ENCODE data around the gene PLA2G4F.

- TF ChIP-seq ZNF274 (IDR thresholded peaks at IDR 0.05; ENCODE audit: low read length) (no peak), ZNF274 (tag by site-specific recombination; IDR thresholded peaks at IDR 0.05; ENCODE audit: borderline replicate concordance) (no peak), ATF2 (tag by site-specific recombination; IDR thresholded peaks at IDR 0.05; ENCODE audit: low read depth) (no peak), ZNF114 (tag by site-specific recombination; IDR thresholded peaks at IDR 0.05) (no peak), ZNF768 (tag by site-specific recombination; IDR thresholded peaks at IDR 0.05) (no peak), ZNF664 (tag by site-specific recombination; IDR thresholded peaks at IDR 0.05) (no peak), ZNF416 (tag by site-specific recombination; IDR thresholded peaks at IDR 0.05) (no peak), ZBTB8A (tag by site-specific recombination; IDR thresholded peaks at IDR 0.05) (no peak), ZFP3 (tag by site-specific recombination; IDR thresholded peaks at IDR 0.05; ENCODE audit: low read depth) (no peak)
- TF ChIP-seq, protein P1, sequence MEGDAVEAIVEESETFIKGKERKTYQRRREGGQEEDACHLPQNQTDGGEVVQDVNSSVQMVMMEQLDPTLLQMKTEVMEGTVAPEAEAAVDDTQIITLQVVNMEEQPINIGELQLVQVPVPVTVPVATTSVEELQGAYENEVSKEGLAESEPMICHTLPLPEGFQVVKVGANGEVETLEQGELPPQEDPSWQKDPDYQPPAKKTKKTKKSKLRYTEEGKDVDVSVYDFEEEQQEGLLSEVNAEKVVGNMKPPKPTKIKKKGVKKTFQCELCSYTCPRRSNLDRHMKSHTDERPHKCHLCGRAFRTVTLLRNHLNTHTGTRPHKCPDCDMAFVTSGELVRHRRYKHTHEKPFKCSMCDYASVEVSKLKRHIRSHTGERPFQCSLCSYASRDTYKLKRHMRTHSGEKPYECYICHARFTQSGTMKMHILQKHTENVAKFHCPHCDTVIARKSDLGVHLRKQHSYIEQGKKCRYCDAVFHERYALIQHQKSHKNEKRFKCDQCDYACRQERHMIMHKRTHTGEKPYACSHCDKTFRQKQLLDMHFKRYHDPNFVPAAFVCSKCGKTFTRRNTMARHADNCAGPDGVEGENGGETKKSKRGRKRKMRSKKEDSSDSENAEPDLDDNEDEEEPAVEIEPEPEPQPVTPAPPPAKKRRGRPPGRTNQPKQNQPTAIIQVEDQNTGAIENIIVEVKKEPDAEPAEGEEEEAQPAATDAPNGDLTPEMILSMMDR (tag by site-specific recombination; IDR thresholded peaks at IDR 0.05): no peak
Measured at GRCh38 chr15:42199126-42199525, 42.7 kb upstream of the PLA2G4F start.

Data from HEK293 (cell line).